Left colon (tissue), 2 donors: Measurements from ENCODE around the gene COL6A1. TPM values are rescaled to one million over a fixed set of nuclear protein-coding genes. Genes with fewer than 3 reads are reported as not detected.
"Not testable (repeated sequence)": the region's sequence is repeated elsewhere in the genome, so short reads cannot be mapped to it uniquely, and the experiment has no call there.

Experiments used
- ATAC-seq: fragments of 200-7000 bp; cut with Tn5 transposase; one replicate; pipeline ENCODE4 v1.9.1; 2020; ENCODE audit warnings: mild to moderate bottlenecking, moderate library complexity
- DNase-seq, 2 donors: peaks; one replicate each; pipeline ENCODE4 v3.0.0-alpha.2; 2020
- intact Hi-C, 2 donors: fragments of 100-400 bp; cut with DNase I in 1 of 2; cut with micrococcal nuclease in 1 of 2; formaldehyde crosslinking; loops; one replicate each; pipeline versions ENCODE4 v1.11.2 to v1.14.0; 2022; cut with DNase I, micrococcal nuclease
- total RNA-seq, 2 donors: library from RNA; stranded (reverse); fragmentation: NEBNext Ultra II Directional; extraction: Animal tissue kit (Norgen Biotek cat#: 25700); gene quantifications; one replicate each; pipeline ENCODE4 v1.2.1, GENCODE V29; 2021
- donor health status: DM: no; HTN: no; CAD: no.
- donor health status: DM: yes; HTN: yes; CAD: no.

COL6A1 gene
- total RNA-seq, 2 donors from 2014 or later = 32.2 to 111 TPM

- ATAC-seq (no peak), DNase-seq (no peak)
- intact Hi-C loops = no loop called here
These were observed 37.0 kb upstream of the COL6A1 start for GRCh38 chr21:45944601-45945000.

GRCh38 chr21:45945066-45945867 lies 36.3 kb upstream of the COL6A1 start:
- DNase-seq = no peak
- intact Hi-C loops = no loop called here
- no peak for ATAC-seq

- ATAC-seq (no peak), DNase-seq (no peak)
- intact Hi-C loops = no loop called here
These were observed 35.7 kb upstream of the COL6A1 start for GRCh38 chr21:45945868-45946210.

- no peak for ATAC-seq
- no peak for DNase-seq
- intact Hi-C loops = no loop called here
These were observed 34.3 kb upstream of the COL6A1 start for GRCh38 chr21:45947296-45947695.

- DNase-seq = no peak
- intact Hi-C loops = no loop called here
- ATAC-seq = no peak
These were observed 33.8 kb upstream of the COL6A1 start for GRCh38 chr21:45947716-45948255.

- intact Hi-C loops = no loop called here
- ATAC-seq (no peak), DNase-seq (no peak)
These were observed 32.9 kb upstream of the COL6A1 start for GRCh38 chr21:45948576-45949141.

- intact Hi-C loops = no loop called here
- DNase-seq = no peak
- no peak for ATAC-seq
These were observed 31.4 kb upstream of the COL6A1 start for GRCh38 chr21:45949928-45950739.

GRCh38 chr21:45950740-45951515 lies 30.6 kb upstream of the COL6A1 start:
- intact Hi-C loops = no loop called here
- DNase-seq (peak; percentile 40 to 54), ATAC-seq (peak; percentile 64)

- DNase-seq (no peak), ATAC-seq (no peak)
- intact Hi-C loops = no loop called here
These were observed 29.9 kb upstream of the COL6A1 start for GRCh38 chr21:45951676-45952075.

GRCh38 chr21:45952527-45952926 lies 29.0 kb upstream of the COL6A1 start:
- intact Hi-C loops, DNase-seq, ATAC-seq: not testable (repeated sequence)

- no peak for ATAC-seq
These were observed 28.6 kb upstream of the COL6A1 start for GRCh38 chr21:45952974-45953373.

GRCh38 chr21:45954261-45954660 lies 27.3 kb upstream of the COL6A1 start:
- intact Hi-C loops = no loop called here
- DNase-seq (no peak), ATAC-seq (no peak)

More at GRCh38 chr21:45952974-45953373, 28.6 kb upstream of the COL6A1 start:
- intact Hi-C loops = no loop called here
- DNase-seq = no peak

GRCh38 chr21:45954921-45955320 lies 26.6 kb upstream of the COL6A1 start:
- no peak for DNase-seq
- intact Hi-C loops = no loop called here

GRCh38 chr21:45957551-45957950 lies 24.0 kb upstream of the COL6A1 start:
- intact Hi-C loops = no loop called here
- ATAC-seq = no peak
- DNase-seq = no peak

More at GRCh38 chr21:45954921-45955320, 26.6 kb upstream of the COL6A1 start:
- no peak for ATAC-seq

- intact Hi-C loops = no loop called here
- DNase-seq = no peak
- ATAC-seq = no peak
These were observed 23.5 kb upstream of the COL6A1 start for GRCh38 chr21:45957981-45958600.

GRCh38 chr21:45959182-45959581 lies 22.4 kb upstream of the COL6A1 start:
- ATAC-seq (no peak), DNase-seq (no peak)
- intact Hi-C loops = no loop called here

- no peak for DNase-seq
- intact Hi-C loops = no loop called here
- no peak for ATAC-seq
These were observed 21.7 kb upstream of the COL6A1 start for GRCh38 chr21:45959779-45960390.

GRCh38 chr21:45961408-45961807 lies 20.2 kb upstream of the COL6A1 start:
- DNase-seq, ATAC-seq, intact Hi-C loops: not testable (repeated sequence)
